GM19239 (cell line): ENCODE results near the gene PRDM16.

Source experiments
- DNase-seq: peaks from one replicate; pipeline ENCODE4 v3.0.0; 2011; ENCODE audit warnings: low spot score; ENCODE audit not compliant: insufficient read length
- FAIRE-seq: peaks from 2 replicates; lab custom pipeline; 2011; peaks lifted over from hg19 to GRCh38; lab: Jason Lieb, UNC

PRDM16 gene

DNA sequence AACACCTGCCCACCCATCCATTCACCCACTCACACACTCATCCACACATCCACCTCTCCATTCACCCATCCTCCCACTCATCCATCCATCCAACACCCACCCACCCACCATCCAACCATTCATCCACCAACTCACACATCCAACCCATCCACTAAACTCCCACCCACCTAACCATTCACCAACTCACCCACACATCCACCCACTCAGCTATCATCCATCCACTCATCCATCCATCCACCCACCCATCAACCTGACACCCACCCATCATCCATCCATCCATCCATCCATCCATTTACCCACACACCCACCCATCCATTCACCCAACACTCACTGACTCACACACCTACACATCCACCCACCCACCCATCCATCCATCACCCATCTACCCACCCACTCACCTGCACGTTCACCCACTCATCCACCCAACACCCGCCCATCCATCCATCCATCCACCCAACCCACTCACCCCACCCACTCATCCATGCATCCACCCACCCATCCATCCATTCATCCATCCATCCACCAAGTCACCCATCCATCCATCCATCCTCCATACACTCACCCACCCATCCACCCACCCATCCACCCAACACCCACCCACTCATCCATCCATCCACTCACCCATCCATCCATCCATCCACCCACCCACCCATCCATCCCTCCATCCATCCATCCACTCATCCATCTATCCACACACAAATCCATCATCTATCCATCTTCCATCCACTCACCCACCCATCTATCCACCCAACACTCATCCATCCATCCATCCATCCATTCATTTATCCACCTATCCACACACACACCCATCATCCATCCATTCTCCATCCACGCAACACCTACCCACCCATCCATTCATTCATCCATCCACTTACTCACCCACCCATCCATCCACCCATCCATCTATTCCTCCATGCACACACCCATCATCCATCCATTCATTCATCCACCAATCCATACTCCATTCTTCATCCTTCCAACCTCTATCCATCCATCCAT is 17.4 kb upstream of the PRDM16 start:
- DNase-seq = no peak
- FAIRE-seq = no peak

GRCh38 chr1:3052501-3052900 is 16.5 kb upstream of the PRDM16 start:
- DNase-seq = no peak
- FAIRE-seq = no peak

DNA sequence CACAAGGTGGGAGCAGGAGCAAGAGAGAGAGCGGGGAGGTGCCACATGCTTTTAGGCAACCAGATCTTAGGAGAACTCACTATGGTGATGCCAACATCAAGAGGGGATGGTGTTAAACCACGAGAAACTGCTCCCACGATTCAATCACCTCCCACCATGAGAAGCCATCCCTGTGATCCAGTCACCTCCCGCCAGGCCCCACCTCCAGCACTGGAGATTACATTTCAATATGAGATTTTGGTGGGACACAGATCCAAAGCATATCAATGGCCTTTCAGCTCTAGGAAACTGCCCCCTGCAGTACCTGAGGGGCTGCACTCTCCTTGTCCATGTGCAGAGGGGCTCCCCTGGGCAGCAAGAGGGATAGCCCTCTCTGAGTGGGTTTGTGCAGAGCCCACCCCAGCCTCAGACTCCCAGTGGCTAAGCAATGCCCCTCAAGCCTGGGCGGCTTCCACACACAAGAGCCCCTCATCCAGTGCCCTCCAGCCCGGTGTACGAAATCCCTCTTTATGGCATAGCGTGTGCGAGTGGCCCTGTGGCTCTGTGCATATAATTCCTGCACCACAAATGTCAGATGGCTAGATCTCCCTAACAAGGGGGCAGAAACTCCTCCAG is 15.5 kb upstream of the PRDM16 start:
- FAIRE-seq = no peak
- no peak for DNase-seq

GRCh38 chr1:3053986-3054385 is 15.0 kb upstream of the PRDM16 start:
- no peak for FAIRE-seq
- no peak for DNase-seq

GRCh38 chr1:3054474-3054873 is 14.5 kb upstream of the PRDM16 start:
- FAIRE-seq = no peak
- DNase-seq = no peak

DNA sequence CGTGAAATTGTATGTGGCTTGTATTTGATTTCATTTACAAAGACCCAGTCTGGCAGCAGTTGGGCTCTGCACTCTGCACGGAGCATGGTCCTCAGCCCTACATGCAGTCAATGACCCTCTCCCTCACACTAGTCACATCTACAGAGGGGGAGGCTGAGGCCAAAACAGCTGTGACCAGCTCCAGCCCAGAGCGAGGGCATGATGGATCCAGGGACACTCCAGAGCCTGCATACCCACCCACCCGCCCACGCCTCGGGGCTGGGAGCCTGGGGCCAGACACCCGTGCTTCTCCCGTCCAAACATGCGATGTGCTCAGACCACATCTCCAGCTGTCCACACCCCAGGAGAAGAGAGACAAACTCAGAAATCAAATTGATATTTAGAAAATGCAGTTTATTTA is 14.0 kb upstream of the PRDM16 start:
- DNase-seq (no peak), FAIRE-seq (no peak)

- no peak for FAIRE-seq
Observed at GRCh38 chr1:3056641-3057040, 12.4 kb upstream of the PRDM16 start.

GRCh38 chr1:3058263-3059030 is 10.6 kb upstream of the PRDM16 start:
- no peak for FAIRE-seq

More at GRCh38 chr1:3056641-3057040, 12.4 kb upstream of the PRDM16 start:
- DNase-seq = no peak

GRCh38 chr1:3060127-3060526 is 8.9 kb upstream of the PRDM16 start:
- no peak for DNase-seq
- no peak for FAIRE-seq

More at GRCh38 chr1:3058263-3059030, 10.6 kb upstream of the PRDM16 start:
- DNase-seq = no peak

DNA sequence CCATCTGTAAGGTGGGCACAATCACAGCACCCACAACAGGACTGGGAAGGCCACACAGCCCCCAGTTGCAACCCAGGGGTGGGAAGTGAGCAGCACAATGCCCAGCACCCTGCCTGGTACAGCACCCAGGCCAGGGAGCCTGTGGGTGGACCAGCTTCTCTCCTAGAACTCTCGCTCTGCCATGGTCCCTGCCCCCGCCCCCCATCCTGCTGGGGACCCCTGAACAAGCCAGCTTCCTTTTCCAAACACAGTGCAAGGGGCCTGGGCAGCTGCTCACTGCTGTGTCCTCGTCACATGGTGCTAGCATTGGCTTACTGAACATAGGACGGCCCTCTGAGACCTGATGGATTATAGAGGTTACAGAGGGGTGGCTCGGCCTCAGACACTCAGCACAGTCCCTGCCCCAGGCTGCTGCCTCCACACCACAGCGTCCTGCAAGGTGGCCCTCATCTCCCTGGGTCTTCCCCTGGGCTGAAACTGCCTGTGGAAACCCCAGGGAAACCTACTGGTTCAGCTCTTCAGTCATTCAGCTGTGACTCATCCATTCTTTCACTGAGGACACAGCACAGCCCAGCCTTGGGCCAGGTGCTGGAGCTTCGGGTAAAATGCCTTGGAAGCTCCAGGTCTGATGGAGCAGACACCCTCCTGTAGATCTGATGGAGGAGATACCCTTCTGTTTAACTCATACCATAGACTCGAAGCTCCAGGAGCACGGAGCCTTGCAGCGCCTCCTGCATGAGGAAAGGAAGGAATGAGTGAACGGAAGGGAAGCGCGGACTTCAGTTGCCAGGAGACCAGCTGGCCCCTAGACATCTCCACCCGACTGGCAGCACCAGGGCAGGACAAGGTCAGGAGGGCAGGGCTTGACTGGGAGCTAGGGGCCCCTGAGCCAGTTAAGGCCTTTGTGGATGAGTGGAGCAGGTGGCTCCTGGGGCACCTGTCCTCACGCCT is 8.1 kb upstream of the PRDM16 start:
- FAIRE-seq = no peak
- DNase-seq = no peak

GRCh38 chr1:3061566-3061965 is 7.4 kb upstream of the PRDM16 start:
- FAIRE-seq (no peak), DNase-seq (no peak)

GRCh38 chr1:3061981-3062615 is 6.9 kb upstream of the PRDM16 start:
- no peak for FAIRE-seq

GRCh38 chr1:3062616-3063378 is 6.2 kb upstream of the PRDM16 start:
- DNase-seq (no peak), FAIRE-seq (no peak)

More at GRCh38 chr1:3061981-3062615, 6.9 kb upstream of the PRDM16 start:
- DNase-seq = no peak

GRCh38 chr1:3063379-3064295 is 5.4 kb upstream of the PRDM16 start:
- DNase-seq (no peak), FAIRE-seq (no peak)

- DNase-seq = no peak
- FAIRE-seq = no peak
Observed at GRCh38 chr1:3064296-3064850, 4.6 kb upstream of the PRDM16 start.

GRCh38 chr1:3064901-3065300 is 4.1 kb upstream of the PRDM16 start:
- DNase-seq (no peak), FAIRE-seq (no peak)

DNA sequence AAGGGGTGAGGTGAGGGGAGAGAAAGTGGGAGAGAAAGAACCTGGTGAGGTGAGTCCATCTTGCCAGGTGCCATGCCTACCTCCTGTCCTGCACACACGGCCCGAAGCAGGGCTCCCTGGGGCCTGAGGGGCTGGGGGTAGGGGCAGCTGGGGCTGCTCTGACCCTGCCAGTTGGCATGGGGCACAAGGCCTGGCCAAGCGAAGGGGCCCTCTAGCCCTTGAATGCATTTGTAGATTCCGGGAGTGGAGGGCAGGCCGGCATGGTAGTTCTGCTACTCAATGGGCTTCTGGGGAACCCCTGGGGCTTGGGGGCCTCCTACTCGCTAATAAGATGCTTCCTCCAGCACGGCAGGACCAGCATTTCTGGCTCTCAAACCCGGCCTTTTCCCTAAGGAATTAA is 3.6 kb upstream of the PRDM16 start:
- no peak for FAIRE-seq
- DNase-seq = no peak
